Head of caudate nucleus (tissue), 42 donors: ENCODE results near the gene VPS36.
"Not testable (repeated sequence)": the region's sequence is repeated elsewhere in the genome, so short reads cannot be mapped to it uniquely, and the experiment has no call there.

Experiments used
- DNase-seq, 42 donors: peaks; one replicate each; pipeline versions ENCODE4 v3.0.0 to v3.0.0-alpha.2; 2020 to 2021; ENCODE audit warnings: mixed read lengths in 7 of 42
- intact Hi-C: fragments of 100-400 bp; cut with DNase I; formaldehyde crosslinking; loops from one replicate; pipeline ENCODE4 v1.15.0; 2022

VPS36 gene, protein sequence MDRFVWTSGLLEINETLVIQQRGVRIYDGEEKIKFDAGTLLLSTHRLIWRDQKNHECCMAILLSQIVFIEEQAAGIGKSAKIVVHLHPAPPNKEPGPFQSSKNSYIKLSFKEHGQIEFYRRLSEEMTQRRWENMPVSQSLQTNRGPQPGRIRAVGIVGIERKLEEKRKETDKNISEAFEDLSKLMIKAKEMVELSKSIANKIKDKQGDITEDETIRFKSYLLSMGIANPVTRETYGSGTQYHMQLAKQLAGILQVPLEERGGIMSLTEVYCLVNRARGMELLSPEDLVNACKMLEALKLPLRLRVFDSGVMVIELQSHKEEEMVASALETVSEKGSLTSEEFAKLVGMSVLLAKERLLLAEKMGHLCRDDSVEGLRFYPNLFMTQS

GRCh38 chr13:52450012-52450792, at the start of gene VPS36:
VPS36 (minus strand) TSS chr13:52450634; CDS start chr13:52450594, 40 bp downstream.
- peak; percentile 90 to 99 (median 96) for DNase-seq
- intact Hi-C loops: no loop called here

GRCh38 chr13:52497979-52498378, 47.5 kb upstream of the VPS36 start:
- intact Hi-C loops, DNase-seq: not testable (repeated sequence)

DNA sequence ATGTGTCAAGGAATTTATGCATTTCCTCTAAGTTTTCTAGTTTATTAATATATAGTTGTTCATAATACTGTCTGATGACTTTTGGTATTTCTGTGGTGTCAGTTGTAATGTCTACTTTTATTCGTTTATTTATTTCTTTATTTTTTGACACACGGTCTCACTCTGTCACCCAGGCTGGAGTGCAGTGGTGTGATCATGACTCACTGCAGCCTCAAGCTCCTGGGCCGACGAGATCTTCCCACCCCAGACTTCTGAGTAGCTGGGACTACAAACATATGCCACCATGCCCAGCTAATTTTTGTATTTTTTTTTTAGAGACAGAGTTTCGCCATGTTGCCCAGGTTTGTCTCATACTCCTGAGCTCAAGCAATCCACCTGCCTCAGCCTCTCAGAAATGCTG, 43.8 kb upstream of the VPS36 start:
- not testable (repeated sequence) for DNase-seq

GRCh38 chr13:52491015-52491414, 40.6 kb upstream of the VPS36 start:
- intact Hi-C loops: not testable (repeated sequence)

More for the DNA sequence above, 43.8 kb upstream of the VPS36 start:
- intact Hi-C loops: not testable (repeated sequence)

GRCh38 chr13:52488763-52489162, 38.3 kb upstream of the VPS36 start:
- intact Hi-C loops, DNase-seq: not testable (repeated sequence)

More at GRCh38 chr13:52491015-52491414, 40.6 kb upstream of the VPS36 start:
- not testable (repeated sequence) for DNase-seq

DNA sequence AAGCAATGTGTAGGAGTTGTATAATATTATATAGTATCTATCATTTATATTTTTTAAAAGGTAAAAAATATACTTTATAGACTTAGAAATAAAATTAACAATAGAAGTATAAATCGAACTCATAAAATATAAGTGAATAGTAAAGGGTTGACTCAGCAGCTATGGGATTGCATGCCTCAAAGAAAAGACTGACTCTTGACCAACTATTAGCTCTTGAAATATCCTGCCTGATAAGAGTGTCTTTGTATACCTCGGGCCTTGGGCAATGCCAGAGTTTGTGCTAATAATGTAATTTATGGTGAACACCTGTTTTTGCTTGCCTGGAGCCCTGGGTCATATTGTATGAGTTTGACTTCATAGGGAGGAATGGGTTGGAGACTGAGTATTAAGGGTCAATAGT, 36.6 kb upstream of the VPS36 start:
- DNase-seq, intact Hi-C loops: not testable (repeated sequence)

DNA sequence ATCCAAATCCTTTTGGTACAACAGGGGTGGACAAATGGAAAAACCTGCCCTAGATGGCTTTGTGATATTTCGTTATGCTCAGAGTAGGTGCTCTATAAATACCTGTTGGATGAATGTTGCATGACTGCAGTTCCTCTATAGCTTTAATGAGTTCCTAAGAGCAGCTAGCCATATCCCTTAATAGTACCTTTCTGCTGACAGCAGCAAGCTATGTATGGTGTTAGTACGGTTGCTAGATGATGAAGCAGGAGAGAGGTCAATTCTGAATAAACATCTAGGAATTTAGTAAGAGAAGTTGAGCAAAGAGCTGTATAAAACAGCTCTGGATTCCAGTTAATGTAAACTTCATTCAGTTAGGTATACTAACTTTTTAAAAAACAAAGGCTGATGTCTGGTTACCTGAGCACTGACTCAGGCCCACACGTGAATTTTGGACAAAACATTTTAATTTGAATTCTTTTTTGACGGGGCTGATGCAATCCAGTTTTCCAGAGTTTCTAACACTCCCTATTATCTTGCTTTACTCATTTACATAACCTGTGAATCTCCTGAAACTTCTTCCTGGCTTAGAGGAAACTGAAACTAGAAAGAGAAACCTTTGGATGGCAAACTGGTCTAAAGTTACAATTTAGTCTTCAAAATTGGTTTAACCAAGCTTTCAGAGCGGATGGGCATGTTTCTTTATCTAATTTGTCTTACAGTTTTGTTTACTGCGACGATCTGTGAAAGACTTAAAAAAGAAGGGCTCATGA, 30.4 kb upstream of the VPS36 start:
- intact Hi-C loops, DNase-seq: not testable (repeated sequence)

- DNase-seq, intact Hi-C loops: not testable (repeated sequence)
These were observed 18.1 kb upstream of the VPS36 start for GRCh38 chr13:52468487-52468886.

- intact Hi-C loops: no loop called here
- DNase-seq: no peak
These were observed 13.1 kb upstream of the VPS36 start for GRCh38 chr13:52463526-52463925.

DNA sequence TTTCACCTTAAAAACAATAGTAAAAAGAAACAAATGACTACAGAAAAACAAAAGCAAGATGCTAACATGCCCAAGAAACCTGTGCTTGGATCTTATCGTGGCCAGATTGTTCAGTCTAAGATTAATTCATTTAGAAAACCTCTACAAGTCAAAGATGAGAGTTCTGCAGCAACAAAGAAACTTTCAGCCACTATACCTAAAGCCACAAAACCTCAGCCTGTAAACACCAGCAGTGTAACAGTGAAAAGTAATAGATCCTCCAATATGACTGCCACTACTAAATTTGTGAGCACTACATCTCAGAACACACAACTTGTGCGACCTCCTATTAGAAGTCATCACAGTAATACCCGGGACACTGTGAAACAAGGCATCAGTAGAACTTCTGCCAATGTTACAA, 10.8 kb upstream of the VPS36 start:
- DNase-seq: no peak
- intact Hi-C loops: no loop called here

DNA sequence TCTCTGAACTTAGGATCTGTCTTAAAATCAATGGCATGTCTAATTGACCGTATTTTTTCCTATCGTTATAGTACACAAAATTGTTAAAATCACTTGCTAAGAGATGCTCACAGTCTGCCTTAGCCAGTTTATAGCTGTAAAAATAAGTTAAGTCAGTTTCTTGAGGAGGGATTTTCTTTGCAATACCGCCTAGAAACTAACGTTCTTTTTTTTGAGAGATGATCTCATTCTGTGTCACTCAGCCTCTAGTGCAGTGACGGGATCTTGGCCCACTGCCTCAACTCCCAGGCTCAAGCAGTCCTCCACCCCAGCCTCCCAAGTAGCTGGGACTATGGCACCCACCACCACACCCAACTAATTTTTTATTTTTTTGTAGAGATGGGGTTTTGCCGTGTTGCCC, 9.2 kb upstream of the VPS36 start:
- intact Hi-C loops: no loop called here
- no peak for DNase-seq

- intact Hi-C loops: no loop called here
- peak; percentile 41 to 86 (median 73) for DNase-seq
These were observed 5.2 kb upstream of the VPS36 start for GRCh38 chr13:52455677-52456041.

DNA sequence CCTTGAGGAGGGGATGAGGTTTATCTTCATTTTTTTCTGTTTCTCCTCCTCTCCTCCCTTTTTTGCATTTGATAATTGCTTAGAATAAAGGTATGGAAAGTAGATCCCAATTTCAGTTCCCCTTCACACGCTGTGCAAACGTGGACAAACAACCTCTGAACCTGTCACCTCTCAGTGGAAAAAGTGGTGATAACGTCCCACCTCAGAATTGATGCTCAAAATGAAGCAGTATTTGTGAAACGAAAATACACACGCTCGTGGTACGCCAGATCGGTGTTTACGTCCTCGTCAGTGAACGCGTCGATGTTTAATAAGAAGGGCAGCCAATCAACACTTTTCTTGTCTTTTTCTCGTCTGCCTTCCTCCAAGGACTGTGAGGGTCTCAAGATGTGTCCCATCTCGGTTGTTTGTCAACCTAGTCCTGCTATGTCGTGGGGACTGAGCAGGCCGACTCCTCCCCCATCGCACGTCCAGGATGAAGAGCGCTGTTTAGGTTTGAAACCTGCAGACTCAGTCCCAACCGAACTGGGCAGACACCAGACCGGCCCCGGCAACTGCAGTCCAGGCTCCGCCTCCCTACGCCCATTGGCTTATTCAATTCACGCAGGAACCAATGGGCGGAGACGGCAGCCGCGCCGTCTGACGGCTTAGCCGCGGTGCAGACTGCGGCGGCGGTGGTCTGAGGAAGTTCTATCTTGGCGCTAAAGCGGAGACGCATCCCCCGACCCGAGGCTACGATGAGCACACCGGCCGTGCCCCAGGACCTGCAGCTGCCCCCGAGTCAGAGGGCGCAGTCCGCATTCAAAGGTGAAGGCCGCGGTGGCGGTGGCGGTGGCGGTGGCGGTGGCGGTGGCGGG, 4.6 kb upstream of the VPS36 start, which contains the start of gene CKAP2:
TSS of gene CKAP2 (plus strand) at position 659 of the 857 bp plus-strand sequence. CDS start at position 738, 79 bp downstream.
- intact Hi-C loops: no loop called here
- peak; percentile 89 to 97 (median 94) for DNase-seq

DNA sequence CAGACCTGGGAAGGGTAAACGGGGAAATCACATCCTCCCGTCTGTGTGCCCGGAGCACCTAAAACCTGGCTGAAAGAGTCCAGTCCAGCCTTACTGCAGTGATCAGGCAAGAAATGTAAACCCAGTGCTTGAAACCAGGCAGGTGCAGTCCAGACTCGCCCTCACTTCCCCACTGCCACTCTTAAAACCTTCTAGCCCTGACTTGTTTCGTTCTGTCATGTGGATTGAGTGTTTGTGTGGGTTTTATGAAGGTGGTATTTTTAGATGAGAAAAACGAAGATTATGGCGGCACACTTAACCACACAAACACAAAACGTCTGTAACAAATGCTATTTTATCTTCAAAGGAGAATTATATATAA, 4.0 kb upstream of the VPS36 start:
- intact Hi-C loops: no loop called here
- peak in 4 of 42 donors; percentile 7 to 21 (median 13) for DNase-seq

GRCh38 chr13:52452470-52452869, 2.0 kb upstream of the VPS36 start:
- DNase-seq: no peak
- intact Hi-C loops: no loop called here

DNA sequence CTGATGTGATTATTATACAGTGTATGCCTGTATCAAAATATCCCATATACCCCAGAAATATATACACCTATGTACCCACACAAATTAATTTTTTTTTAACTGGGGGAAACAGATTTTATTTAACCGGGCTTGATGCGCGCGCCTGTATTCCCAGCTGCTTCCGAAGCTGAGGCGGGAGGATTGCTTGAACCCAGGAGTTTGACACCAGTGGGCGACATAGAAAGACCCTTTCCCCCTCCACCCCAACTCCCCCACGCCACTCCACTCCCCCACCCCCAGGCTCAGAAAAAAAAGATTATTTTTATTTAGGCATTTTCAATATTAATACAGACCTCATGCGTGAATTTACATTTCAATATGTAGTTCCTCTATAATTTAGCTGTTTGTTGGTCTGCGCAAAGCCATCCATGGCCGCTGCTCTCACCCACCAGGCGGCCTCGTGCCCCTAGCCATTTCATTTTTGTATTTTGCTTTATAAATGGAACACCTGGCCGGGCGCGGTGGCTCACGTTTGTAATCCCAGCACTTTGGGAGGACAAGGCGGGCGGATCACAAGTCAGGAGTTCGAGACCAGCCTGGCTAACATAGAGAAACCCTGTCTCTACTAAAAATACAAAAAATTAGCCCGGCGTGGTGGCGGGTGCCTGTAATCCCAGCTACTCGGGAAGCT, 836 bp upstream of the VPS36 start:
- intact Hi-C loops: no loop called here
- no peak for DNase-seq

DNA sequence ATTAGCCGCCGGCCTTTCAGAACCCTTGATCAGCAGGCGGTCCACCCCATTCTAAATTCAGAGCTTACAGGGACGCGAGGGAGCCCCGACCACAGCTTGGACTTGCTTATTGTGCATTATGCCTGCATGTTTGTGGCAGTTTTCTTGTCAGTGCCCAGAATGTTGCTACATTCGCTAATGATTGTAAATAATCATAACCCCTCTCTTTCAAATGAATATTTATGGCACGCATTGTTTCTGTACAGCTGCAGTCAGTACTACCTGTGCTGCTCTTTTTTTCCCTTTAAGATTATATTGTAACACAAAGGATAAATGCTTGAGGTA, 321 bp upstream of the VPS36 start:
- DNase-seq: no peak
- intact Hi-C loops: no loop called here
